Kidney (tissue), 14 donors: Measurements from ENCODE around the gene SLC2A9. TPM values are rescaled to one million over a fixed set of nuclear protein-coding genes. Genes with fewer than 3 reads are reported as not detected.

ENCODE experiments used
- DNase-seq, 5 donors: peaks; one replicate each; pipeline ENCODE4 v3.0.0-alpha.2; 2013 to 2020
- FAIRE-seq: peaks from 2 replicates; lab custom pipeline; 2012; peaks lifted over from hg19 to GRCh38; lab: Jason Lieb, UNC
- H3K27ac ChIP-seq, 2 donors: one replicate each; pipeline ENCODE4 v1.7.0; 2013; ENCODE audit warnings: low read depth in 2 of 2, low read length in 2 of 2, inconsistent platforms in 1 of 2
- H3K27me3 ChIP-seq: one replicate; pipeline ENCODE4 v1.7.1; 2013; ENCODE audit warnings: low read length, inconsistent platforms; ENCODE audit not compliant: control insufficient read depth, insufficient read depth
- H3K36me3 ChIP-seq, 3 donors: one replicate each; pipeline versions ENCODE4 v1.7.0 to v1.7.1; 2013; ENCODE audit warnings: low read length in 3 of 3, control low read depth in 1 of 3, inconsistent platforms in 1 of 3; ENCODE audit not compliant: insufficient read depth in 3 of 3, control insufficient read depth in 2 of 3
- H3K4me1 ChIP-seq, 3 donors: one replicate each; pipeline versions ENCODE4 v1.7.0 to v1.7.1; 2013; ENCODE audit warnings: low read length in 3 of 3, inconsistent platforms in 1 of 3, low read depth in 1 of 3; ENCODE audit not compliant: control insufficient read depth in 2 of 3, insufficient read depth in 2 of 3
- H3K4me3 ChIP-seq, 3 donors: one replicate each; pipeline versions ENCODE4 v1.7.0 to v1.8.1; 2013; ENCODE audit warnings: low read length in 3 of 3, control low read depth in 1 of 3, inconsistent platforms in 1 of 3
- H3K9ac ChIP-seq, 3 donors: one replicate each; pipeline versions ENCODE4 v1.7.0 to v1.7.1; 2013; ENCODE audit warnings: low read length in 3 of 3, control low read depth in 1 of 3, inconsistent platforms in 1 of 3
- H3K9me3 ChIP-seq, 3 donors: one replicate each; pipeline versions ENCODE4 v1.7.0 to v1.7.1; 2013; ENCODE audit warnings: low read length in 3 of 3, control low read depth in 1 of 3, inconsistent platforms in 1 of 3; ENCODE audit not compliant: control insufficient read depth in 2 of 3, insufficient read depth in 1 of 3
- CTCF ChIP-seq: IDR thresholded peaks from 3 replicates; pipeline ENCODE4 v1.5.1; 2012; ENCODE audit warnings: mild to moderate bottlenecking, moderate library complexity, borderline replicate concordance; ENCODE audit not compliant: insufficient read depth; ENCODE audit errors: extremely low read depth
- intact Hi-C: fragments of 100-400 bp; cut with DNase I; formaldehyde crosslinking; loops from one replicate; pipeline ENCODE4 v1.11.1; 2022
- polyA plus RNA-seq: library from polyadenylated mRNA; stranded (reverse); fragments of 350-450 nt; fragmentation: Illumina TruSeq; extraction: RNeasy Lipid Tissue Mini Kit (QIAGEN cat#74804); gene quantifications from one replicate; pipeline ENCODE4 v1.2.3, GENCODE V29; 2014; ENCODE audit warnings: low read depth, low replicate concordance; ENCODE audit not compliant: insufficient read depth
- total RNA-seq: library from RNA; stranded (reverse); fragmentation: NEBNext Ultra II Directional; extraction: Animal tissue kit (Norgen Biotek cat#: 25700); gene quantifications from one replicate; pipeline ENCODE4 v1.2.1, GENCODE V29; 2021
- donor health status: control.
- donor health status: control.
- donor health status: control.
- donor health status: control.
- donor health status: control.
- donor health status: DM: yes; HTN: yes; CAD: no.
- donor health status: Normal renal cell carcinoma (clear cell type).

Gene SLC2A9
- total and polyA plus RNA-seq, 2 donors from 2014 or later = 41.5 to 47.6 TPM

- H3K27ac ChIP-seq = no peak overlapping the region
- TF ChIP-seq CTCF = no peak
- no peak overlapping the region for H3K9ac ChIP-seq
- peaks cover 0 to 7% (median 4%) of the 10 kb centered on the region in 3 donors for H3K36me3 ChIP-seq
- DNase-seq (no peak), FAIRE-seq (no peak)
- peaks cover 0 to 3% (median 0%) of the 10 kb centered on the region in 3 donors for H3K4me1 ChIP-seq
- intact Hi-C loops = no loop called here
- H3K9me3 ChIP-seq = no peaks in the 10 kb centered on the region
- no peaks in the 10 kb centered on the region for H3K27me3 ChIP-seq
- no peak overlapping the region for H3K4me3 ChIP-seq
Observed at GRCh38 chr4:9933956-9934355, 87.3 kb downstream of the SLC2A9 start.

GRCh38 chr4:9933184-9933583 is 88.1 kb downstream of the SLC2A9 start:
- H3K27ac ChIP-seq = no peak overlapping the region
- TF ChIP-seq CTCF = no peak
- no peak for FAIRE-seq
- H3K4me3 ChIP-seq = no peak overlapping the region
- peaks cover 0 to 3% (median 0%) of the 10 kb centered on the region in 3 donors for H3K4me1 ChIP-seq
- no peaks in the 10 kb centered on the region for H3K27me3 ChIP-seq
- H3K9me3 ChIP-seq = no peaks in the 10 kb centered on the region
- intact Hi-C loops = no loop called here
- H3K36me3 ChIP-seq = peaks cover 0 to 7% (median 0%) of the 10 kb centered on the region in 3 donors
- no peak for DNase-seq
- H3K9ac ChIP-seq = no peak overlapping the region

GRCh38 chr4:9932771-9933170 is 88.5 kb downstream of the SLC2A9 start:
- no peaks in the 10 kb centered on the region for H3K9me3 ChIP-seq
- peaks cover 0 to 3% (median 0%) of the 10 kb centered on the region in 3 donors for H3K4me1 ChIP-seq
- no peak for TF ChIP-seq CTCF
- H3K27me3 ChIP-seq = no peaks in the 10 kb centered on the region
- no peak overlapping the region for H3K4me3 ChIP-seq
- no peak overlapping the region for H3K27ac ChIP-seq
- no peak for FAIRE-seq
- peaks cover 0 to 7% (median 0%) of the 10 kb centered on the region in 3 donors for H3K36me3 ChIP-seq
- no peak for DNase-seq
- no peak overlapping the region for H3K9ac ChIP-seq
- intact Hi-C loops = no loop called here

DNA sequence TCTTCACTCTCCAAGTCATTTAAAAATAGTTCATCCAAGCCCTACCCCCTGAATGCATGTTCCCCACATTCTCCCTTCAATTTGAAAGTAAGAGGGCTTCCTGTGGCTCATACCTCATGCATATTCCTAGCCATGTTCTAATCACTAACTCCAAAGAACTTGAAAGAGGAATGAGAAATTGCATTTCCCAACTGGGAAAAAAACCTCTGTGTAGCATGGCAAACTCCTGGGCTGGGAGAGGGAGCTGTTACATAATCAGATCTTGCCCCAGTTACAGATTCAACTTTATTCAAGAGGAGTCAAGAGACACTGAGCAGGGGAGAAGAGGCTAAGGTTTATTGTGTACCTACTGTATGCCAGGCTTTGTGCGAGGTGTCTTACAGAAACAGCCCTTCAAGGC is 90.2 kb downstream of the SLC2A9 start:
- peaks cover 0 to 4% (median 0%) of the 10 kb centered on the region in 3 donors for H3K36me3 ChIP-seq
- no peaks in the 10 kb centered on the region for H3K9me3 ChIP-seq
- H3K27me3 ChIP-seq = no peaks in the 10 kb centered on the region
- TF ChIP-seq CTCF = no peak
- FAIRE-seq (no peak), DNase-seq (peak in 1 of 5 donors; percentile 7)
- peaks cover 0 to 3% (median 0%) of the 10 kb centered on the region in 3 donors for H3K4me1 ChIP-seq
- intact Hi-C loops = no loop called here
- no peak overlapping the region for H3K9ac ChIP-seq
- no peak overlapping the region for H3K4me3 ChIP-seq
- H3K27ac ChIP-seq = no peak overlapping the region
